Measurements from ENCODE around the gene KIRREL1.

KIRREL1 gene

DNA sequence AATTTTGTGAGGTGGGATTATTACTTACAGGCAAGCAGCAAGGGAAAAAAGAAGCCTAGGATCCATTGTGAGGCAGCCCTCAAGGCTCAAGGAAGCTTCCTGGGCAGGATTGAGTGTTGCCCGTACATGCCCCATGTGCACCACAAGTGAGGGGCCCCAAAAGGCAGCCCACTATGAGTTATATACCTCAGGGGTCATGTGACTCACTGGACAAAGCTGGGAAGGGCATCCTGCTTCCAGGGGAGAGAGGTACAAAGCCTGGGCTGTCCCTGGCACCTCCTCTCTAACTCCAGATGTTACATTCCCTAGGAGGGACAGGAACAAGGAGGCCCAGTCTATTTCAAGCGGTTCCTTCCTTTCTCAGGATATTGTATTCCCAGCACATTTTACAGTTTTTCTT lies 153.3 kb downstream of the KIRREL1 start:
- DNase-seq (ENCODE audit: low read depth in 2 of 2): no peak

- no peak for DNase-seq (ENCODE audit: low read depth in 2 of 2)
Measured at GRCh38 chr1:158147401-158147800, 154.0 kb downstream of the KIRREL1 start.

DNA sequence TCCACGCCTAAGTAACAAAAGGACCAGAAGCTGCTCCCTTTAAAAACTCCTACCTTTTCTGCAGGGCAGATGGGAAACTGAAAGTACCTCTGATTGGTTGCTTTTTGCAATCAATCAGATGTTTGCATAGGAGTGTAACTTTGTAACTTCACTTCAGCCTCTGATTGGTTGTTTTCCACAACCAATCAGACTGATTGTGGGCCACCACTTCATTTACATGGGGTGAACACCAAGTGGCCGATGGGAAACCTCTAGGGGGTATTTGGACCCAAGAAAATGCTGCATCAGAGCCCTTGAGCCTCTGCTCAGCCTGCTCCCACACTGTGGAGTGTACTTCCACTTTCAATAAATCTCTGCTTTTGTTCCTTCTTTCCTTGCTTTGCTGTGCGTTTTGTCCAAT lies 154.4 kb downstream of the KIRREL1 start:
- no peak for DNase-seq (ENCODE audit: low read depth in 2 of 2)

DNA sequence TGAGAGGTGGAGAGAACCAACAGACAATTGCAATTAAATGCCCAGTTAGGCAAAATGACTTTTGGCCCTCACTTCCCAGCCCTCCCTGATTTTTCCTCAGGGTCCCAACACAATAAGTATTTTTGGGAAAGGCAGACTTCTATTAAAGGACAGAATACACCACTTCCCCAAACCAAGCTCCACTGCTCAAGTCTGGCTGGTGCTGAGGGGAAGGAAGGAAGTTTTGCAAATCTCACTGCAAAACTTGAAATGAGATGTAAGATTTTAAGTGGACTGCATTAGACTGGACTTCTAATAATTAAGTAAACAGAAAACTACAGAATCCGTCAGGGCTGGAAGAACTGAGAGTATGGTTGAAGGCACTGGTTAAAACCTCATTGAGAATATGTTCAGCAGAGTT lies 155.0 kb downstream of the KIRREL1 start:
- DNase-seq (ENCODE audit: low read depth in 2 of 2): no peak

DNA sequence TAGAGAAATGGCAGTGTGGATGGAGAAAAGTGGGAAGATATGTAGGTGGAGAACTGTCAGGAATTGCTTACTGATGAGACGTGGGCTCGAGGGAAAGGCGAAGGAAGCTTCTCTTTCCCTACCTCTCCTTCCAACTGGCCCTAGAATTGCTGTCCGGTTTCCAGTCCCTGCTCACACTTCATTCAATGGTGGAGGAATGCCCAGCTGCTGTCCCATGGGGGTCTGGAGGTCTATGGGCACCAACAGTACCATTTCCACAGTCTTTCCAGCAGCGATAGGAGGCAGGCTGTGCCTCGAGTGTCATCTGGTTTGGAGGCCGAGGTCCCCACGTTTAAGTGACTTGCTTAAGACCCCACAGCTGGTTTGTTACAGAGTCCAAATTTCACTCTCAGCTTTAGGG lies 155.7 kb downstream of the KIRREL1 start:
- no peak for DNase-seq (ENCODE audit: low read depth in 2 of 2)

Measured in activated CD8-positive, alpha-beta memory T cell treated with anti-CD3 and anti-CD28 coated beads for 4 hours (primary cell).